RWPE2 (cell line): ENCODE measurements around the gene ELOVL6.
"Not testable (repeated sequence)": the region's sequence is repeated elsewhere in the genome, so short reads cannot be mapped to it uniquely, and the experiment has no call there.

Experiments
- ATAC-seq: fragments of 200-7000 bp; cut with Tn5 transposase; 3 replicates; pipeline ENCODE4 v1.9.1; 2021; ENCODE audit warnings: low read depth
- DNase-seq: peaks from one replicate; pipeline ENCODE4 v3.0.0-alpha.2; 2020; ENCODE audit warnings: low spot score
- H3K27ac ChIP-seq: fragments of 450-650 bp; 2 replicates; pipeline ENCODE4 v1.5.1; 2017; ENCODE audit warnings: mild to moderate bottlenecking; ENCODE audit not compliant: poor library complexity, severe bottlenecking
- H3K27me3 ChIP-seq: fragments of 250-450 bp; sonication (Bioruptor Pico); 2 replicates; pipeline ENCODE4 v1.5.1; 2021; ENCODE audit warnings: mild to moderate bottlenecking, moderate library complexity; ENCODE audit not compliant: insufficient read depth, poor library complexity, severe bottlenecking
- H3K36me3 ChIP-seq: fragments of 250-450 bp; sonication (Bioruptor Pico); 2 replicates; pipeline ENCODE4 v1.5.1; 2020; ENCODE audit warnings: low read depth, mild to moderate bottlenecking, moderate library complexity
- H3K4me1 ChIP-seq: fragments of 250-450 bp; sonication (Bioruptor Pico); 2 replicates; pipeline ENCODE4 v1.5.1; 2021; ENCODE audit warnings: mild to moderate bottlenecking, moderate library complexity; ENCODE audit not compliant: insufficient read depth, poor library complexity, severe bottlenecking
- H3K4me3 ChIP-seq: fragments of 250-450 bp; sonication (Bioruptor Pico); 2 replicates; pipeline ENCODE4 v1.5.1; 2021; ENCODE audit warnings: mild to moderate bottlenecking, moderate library complexity; ENCODE audit not compliant: severe bottlenecking
- H3K9me3 ChIP-seq: fragments of 250-450 bp; sonication (Bioruptor Pico); 2 replicates; pipeline ENCODE4 v1.5.1; 2021; ENCODE audit warnings: mild to moderate bottlenecking, moderate library complexity; ENCODE audit not compliant: severe bottlenecking
- TF ChIP-seq, protein P1 (sequence below): fragments of 450-650 bp; IDR thresholded peaks from one replicate; pipeline ENCODE4 v1.5.1; 2017; ENCODE audit warnings: mild to moderate bottlenecking, moderate library complexity; ENCODE audit not compliant: poor library complexity, severe bottlenecking

Gene ELOVL6

DNA sequence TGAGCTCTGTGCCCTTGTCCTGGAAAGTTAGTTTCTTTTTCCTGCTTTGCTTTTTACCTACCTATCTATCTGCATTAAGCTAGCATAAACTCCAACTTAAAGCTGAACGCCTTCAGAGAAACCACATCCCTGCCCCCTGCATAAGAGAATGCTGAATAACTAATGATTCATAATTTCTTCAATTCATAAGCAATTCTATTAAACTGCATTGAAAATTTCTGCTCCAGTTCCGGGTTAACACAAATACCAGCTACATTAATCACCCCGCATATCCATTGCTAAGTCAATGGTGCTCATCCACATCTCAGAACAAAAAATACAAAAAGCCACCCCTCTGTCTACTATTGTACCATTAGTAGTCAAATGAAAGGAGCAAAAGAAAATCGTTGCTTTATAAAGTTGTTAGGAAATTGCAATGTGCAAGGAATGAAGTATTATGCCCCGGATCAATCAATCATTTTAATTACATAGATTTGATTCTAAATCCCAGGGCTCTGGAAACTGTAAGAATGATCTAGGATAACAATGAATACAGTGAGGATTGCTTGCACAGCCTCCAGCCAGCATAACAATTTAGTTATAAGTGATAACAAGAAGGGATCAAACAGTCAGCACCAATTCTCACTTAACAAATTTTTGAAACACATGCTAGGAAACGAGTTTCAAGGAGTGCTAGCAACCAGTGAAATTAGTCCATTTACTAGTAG is 106.8 kb downstream of the ELOVL6 start:
- no peak for DNase-seq
- TF ChIP-seq, protein P1, sequence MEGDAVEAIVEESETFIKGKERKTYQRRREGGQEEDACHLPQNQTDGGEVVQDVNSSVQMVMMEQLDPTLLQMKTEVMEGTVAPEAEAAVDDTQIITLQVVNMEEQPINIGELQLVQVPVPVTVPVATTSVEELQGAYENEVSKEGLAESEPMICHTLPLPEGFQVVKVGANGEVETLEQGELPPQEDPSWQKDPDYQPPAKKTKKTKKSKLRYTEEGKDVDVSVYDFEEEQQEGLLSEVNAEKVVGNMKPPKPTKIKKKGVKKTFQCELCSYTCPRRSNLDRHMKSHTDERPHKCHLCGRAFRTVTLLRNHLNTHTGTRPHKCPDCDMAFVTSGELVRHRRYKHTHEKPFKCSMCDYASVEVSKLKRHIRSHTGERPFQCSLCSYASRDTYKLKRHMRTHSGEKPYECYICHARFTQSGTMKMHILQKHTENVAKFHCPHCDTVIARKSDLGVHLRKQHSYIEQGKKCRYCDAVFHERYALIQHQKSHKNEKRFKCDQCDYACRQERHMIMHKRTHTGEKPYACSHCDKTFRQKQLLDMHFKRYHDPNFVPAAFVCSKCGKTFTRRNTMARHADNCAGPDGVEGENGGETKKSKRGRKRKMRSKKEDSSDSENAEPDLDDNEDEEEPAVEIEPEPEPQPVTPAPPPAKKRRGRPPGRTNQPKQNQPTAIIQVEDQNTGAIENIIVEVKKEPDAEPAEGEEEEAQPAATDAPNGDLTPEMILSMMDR, result no peak

GRCh38 chr4:110088670-110089069 is 109.7 kb downstream of the ELOVL6 start:
- no peak for ATAC-seq
- no peak overlapping the region for H3K4me3 ChIP-seq
- DNase-seq, result no peak
- peak overlapping the region; percentile 97 for H3K27ac ChIP-seq
- no peaks in the 10 kb centered on the region; the same call in 1 of the 2 replicates for H3K36me3 ChIP-seq
- no peaks in the 10 kb centered on the region for H3K27me3 ChIP-seq
- peaks cover 76% of the 10 kb centered on the region for H3K4me1 ChIP-seq
- TF ChIP-seq, protein P1, result no peak
- no peaks in the 10 kb centered on the region for H3K9me3 ChIP-seq

More for the DNA sequence above, 106.8 kb downstream of the ELOVL6 start:
- H3K9me3 ChIP-seq, result no peaks in the 10 kb centered on the region
- no peaks in the 10 kb centered on the region; the same call in 1 of the 2 replicates for H3K36me3 ChIP-seq
- peak overlapping the region; percentile 97 for H3K27ac ChIP-seq
- H3K4me3 ChIP-seq, result no peak overlapping the region
- peak; percentile 86 for ATAC-seq
- H3K27me3 ChIP-seq, result no peaks in the 10 kb centered on the region
- H3K4me1 ChIP-seq, result peaks cover 61% of the 10 kb centered on the region

DNA sequence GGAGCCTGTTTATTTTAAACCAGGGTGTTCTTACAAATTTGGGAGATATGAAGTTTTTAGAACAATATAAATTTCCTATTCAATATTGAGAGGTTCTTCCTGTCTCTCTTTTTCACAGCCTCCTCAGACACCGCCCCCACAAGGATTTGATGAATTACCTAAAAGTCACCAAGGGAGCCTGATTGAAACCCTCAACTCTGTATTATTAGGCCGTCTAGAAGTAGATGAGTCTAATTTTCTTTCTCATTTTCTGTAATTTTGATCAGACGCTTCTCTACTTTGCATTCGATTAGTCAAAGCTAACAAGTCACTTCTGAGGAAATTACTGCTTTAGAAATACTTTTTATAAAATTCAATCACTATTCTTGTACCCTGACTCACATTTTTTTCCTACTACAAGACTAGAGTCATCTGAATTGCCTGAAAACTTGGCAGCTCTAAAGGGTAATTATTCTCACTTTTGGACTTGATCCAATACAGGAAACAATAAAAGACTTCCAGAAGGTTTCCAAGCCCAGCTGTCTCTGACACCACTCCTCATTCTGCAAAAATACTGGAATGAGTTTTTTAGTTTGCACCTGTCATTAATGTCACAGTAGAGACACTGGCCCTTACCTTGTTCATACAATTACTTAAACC is 111.2 kb downstream of the ELOVL6 start:
- H3K36me3 ChIP-seq, result peaks cover 3% of the 10 kb centered on the region
- H3K4me1 ChIP-seq, result peaks cover 67% of the 10 kb centered on the region
- peak overlapping the region; percentile 97 for H3K27ac ChIP-seq
- no peak overlapping the region for H3K4me3 ChIP-seq
- no peak for DNase-seq
- no peaks in the 10 kb centered on the region for H3K27me3 ChIP-seq
- TF ChIP-seq, protein P1, result no peak
- peak; percentile 58 for ATAC-seq
- H3K9me3 ChIP-seq, result no peaks in the 10 kb centered on the region

DNA sequence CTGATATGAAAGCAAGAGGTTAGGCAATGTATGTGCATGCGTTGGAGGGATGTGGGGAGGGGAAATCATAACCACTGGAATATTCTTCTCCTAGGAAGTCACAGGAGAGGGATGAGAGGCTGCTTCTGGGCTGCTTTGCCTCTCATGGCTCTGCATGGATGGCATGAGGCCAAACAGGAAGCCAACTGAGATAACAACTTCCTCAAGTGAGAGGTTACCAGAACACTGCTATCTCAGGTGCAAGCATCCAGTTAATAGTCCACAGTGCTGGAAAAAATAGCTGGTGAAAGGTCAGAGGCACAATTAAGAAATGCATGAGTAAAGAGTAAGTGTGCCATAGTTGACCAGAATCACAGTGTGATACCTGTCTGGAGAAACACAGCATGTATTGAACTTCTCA is 113.3 kb downstream of the ELOVL6 start:
- no peaks in the 10 kb centered on the region for H3K9me3 ChIP-seq
- H3K27me3 ChIP-seq, result no peaks in the 10 kb centered on the region
- DNase-seq, result no peak
- TF ChIP-seq, protein P1, result no peak
- peaks cover 49% of the 10 kb centered on the region for H3K4me1 ChIP-seq
- peak; percentile 19; the same call in 1 of the 3 replicates for ATAC-seq
- H3K4me3 ChIP-seq, result no peak overlapping the region
- H3K36me3 ChIP-seq, result peaks cover 3% of the 10 kb centered on the region
- H3K27ac ChIP-seq, result peak overlapping the region; percentile 97

GRCh38 chr4:110084154-110084553 is 114.3 kb downstream of the ELOVL6 start:
- TF ChIP-seq, protein P1, result no peak
- Histone ChIP-seq H3K9me3 (no peaks in the 10 kb centered on the region), H3K27ac (no peak overlapping the region), H3K27me3 (no peaks in the 10 kb centered on the region), H3K36me3 (peaks cover 3% of the 10 kb centered on the region), H3K4me3 (no peak overlapping the region), H3K4me1 (peaks cover 39% of the 10 kb centered on the region)
- ATAC-seq (no peak), DNase-seq (no peak)

DNA sequence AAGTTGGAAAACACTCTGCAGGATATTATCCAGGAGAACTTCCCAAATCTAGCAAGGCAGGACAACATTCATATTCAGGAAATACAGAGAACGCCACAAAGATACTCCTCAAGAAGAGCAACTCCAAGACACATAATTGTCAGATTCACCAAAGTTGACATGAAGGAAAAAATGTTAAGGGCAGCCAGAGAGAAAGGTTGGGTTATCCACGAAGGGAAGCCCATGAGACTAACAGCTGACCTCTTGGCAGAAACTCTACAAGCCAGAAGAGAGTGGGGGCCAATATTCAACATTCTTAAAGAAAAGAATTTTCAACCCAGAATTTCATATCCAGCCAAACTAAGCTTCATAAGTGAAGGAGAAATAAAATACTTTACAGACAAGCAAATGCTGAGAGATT is 120.3 kb downstream of the ELOVL6 start:
- H3K36me3 ChIP-seq, H3K4me3 ChIP-seq, H3K27ac ChIP-seq, ATAC-seq, H3K9me3 ChIP-seq, H3K4me1 ChIP-seq, H3K27me3 ChIP-seq, DNase-seq: not testable (repeated sequence)

- not testable (repeated sequence) for H3K9me3 ChIP-seq, H3K4me3 ChIP-seq, ATAC-seq, H3K4me1 ChIP-seq, DNase-seq, H3K27ac ChIP-seq, H3K36me3 ChIP-seq, H3K27me3 ChIP-seq
These were observed 121.6 kb downstream of the ELOVL6 start for GRCh38 chr4:110076828-110077227.
